ENCODE results near the gene PLSCR3.

The PLSCR3 gene

GRCh38 chr17:7423679-7424078, 29.4 kb upstream of the PLSCR3 start:
- no peaks in the 10 kb centered on the region for H3K4me1 ChIP-seq (ENCODE audit: insufficient read depth, low read length, severe bottlenecking)
- H3K36me3 ChIP-seq (ENCODE audit: insufficient read depth, low read length), result no peaks in the 10 kb centered on the region
- peaks cover 8% of the 10 kb centered on the region; the same call in 1 of the 2 replicates for H3K27me3 ChIP-seq (ENCODE audit: insufficient read depth, low read length)
- no peak overlapping the region for H3K4me3 ChIP-seq (ENCODE audit: low read depth, low read length, poor library complexity, severe bottlenecking)
- H2AFZ ChIP-seq (ENCODE audit: low read length), result no peak overlapping the region
- H4K20me1 ChIP-seq (ENCODE audit: insufficient read depth, low read length), result no peaks in the 10 kb centered on the region
- TF ChIP-seq EZH2 (IDR thresholded peaks at IDR 0.05; ENCODE audit: borderline replicate concordance, low read length) (no peak), CTCF (IDR thresholded peaks at IDR 0.05; ENCODE audit: low read length) (no peak)
- H3K9me3 ChIP-seq (ENCODE audit: low read length), result no peaks in the 10 kb centered on the region
- H3F3A ChIP-seq (ENCODE audit: insufficient read depth, low read length), result no peaks in the 10 kb centered on the region
- no peak overlapping the region for H3K9ac ChIP-seq (ENCODE audit: low read length)
- H3K79me2 ChIP-seq (ENCODE audit: insufficient read depth, low read length), result no peaks in the 10 kb centered on the region
- no peak overlapping the region for H3K27ac ChIP-seq (ENCODE audit: low read depth, low read length, poor library complexity, severe bottlenecking)
- H3K9me2 ChIP-seq (ENCODE audit: low read depth, low read length), result no peaks in the 10 kb centered on the region
- H3K4me2 ChIP-seq (ENCODE audit: low read length), result no peak overlapping the region

GRCh38 chr17:7421186-7421585, 26.9 kb upstream of the PLSCR3 start:
- no peaks in the 10 kb centered on the region for H4K20me1 ChIP-seq (ENCODE audit: insufficient read depth, low read length)
- no peaks in the 10 kb centered on the region for H3F3A ChIP-seq (ENCODE audit: insufficient read depth, low read length)
- no peaks in the 10 kb centered on the region for H3K9me3 ChIP-seq (ENCODE audit: low read length)
- TF ChIP-seq EZH2 (IDR thresholded peaks at IDR 0.05; ENCODE audit: borderline replicate concordance, low read length), result no peak
- no peak for TF ChIP-seq CTCF (IDR thresholded peaks at IDR 0.05; ENCODE audit: low read length)
- no peaks in the 10 kb centered on the region for H3K36me3 ChIP-seq (ENCODE audit: insufficient read depth, low read length)
- no peak overlapping the region for H3K27ac ChIP-seq (ENCODE audit: low read depth, low read length, poor library complexity, severe bottlenecking)
- H3K27me3 ChIP-seq (ENCODE audit: insufficient read depth, low read length), result peaks cover 17% of the 10 kb centered on the region; the same call in 1 of the 2 replicates
- H3K4me3 ChIP-seq (ENCODE audit: low read depth, low read length, poor library complexity, severe bottlenecking), result no peak overlapping the region
- no peak overlapping the region for H3K4me2 ChIP-seq (ENCODE audit: low read length)
- H3K4me1 ChIP-seq (ENCODE audit: insufficient read depth, low read length, severe bottlenecking), result no peaks in the 10 kb centered on the region
- no peak overlapping the region for H2AFZ ChIP-seq (ENCODE audit: low read length)
- H3K9ac ChIP-seq (ENCODE audit: low read length), result no peak overlapping the region
- no peaks in the 10 kb centered on the region for H3K79me2 ChIP-seq (ENCODE audit: insufficient read depth, low read length)
- no peaks in the 10 kb centered on the region for H3K9me2 ChIP-seq (ENCODE audit: low read depth, low read length)

GRCh38 chr17:7419819-7420610, 25.7 kb upstream of the PLSCR3 start, which contains the start of gene SPEM1:
Gene SPEM1 (plus strand): TSS chr17:7420324. CDS start chr17:7420385, 61 bp downstream.
- Histone ChIP-seq H3K36me3 (ENCODE audit: insufficient read depth, low read length) (no peaks in the 10 kb centered on the region), H3K27ac (ENCODE audit: low read depth, low read length, poor library complexity, severe bottlenecking) (no peak within 1 kb of the TSS), H3K9ac (ENCODE audit: low read length) (no peak within 1 kb of the TSS), H3F3A (ENCODE audit: insufficient read depth, low read length) (no peaks in the 10 kb centered on the region), H3K4me2 (ENCODE audit: low read length) (no peak within 1 kb of the TSS), H3K9me2 (ENCODE audit: low read depth, low read length) (no peaks in the 10 kb centered on the region), H4K20me1 (ENCODE audit: insufficient read depth, low read length) (no peaks in the 10 kb centered on the region), H3K9me3 (ENCODE audit: low read length) (no peaks in the 10 kb centered on the region), H3K4me1 (ENCODE audit: insufficient read depth, low read length, severe bottlenecking) (no peaks in the 10 kb centered on the region), H3K27me3 (ENCODE audit: insufficient read depth, low read length) (peaks cover 21% of the 10 kb centered on the region; the same call in 1 of the 2 replicates), H2AFZ (ENCODE audit: low read length) (no peak within 1 kb of the TSS), H3K79me2 (ENCODE audit: insufficient read depth, low read length) (no peaks in the 10 kb centered on the region), H3K4me3 (ENCODE audit: low read depth, low read length, poor library complexity, severe bottlenecking) (no peak within 1 kb of the TSS)
- TF ChIP-seq CTCF (IDR thresholded peaks at IDR 0.05; ENCODE audit: low read length) (no peak), EZH2 (IDR thresholded peaks at IDR 0.05; ENCODE audit: borderline replicate concordance, low read length) (no peak)

Measured in OCI-LY1 (cell line).